H9 (cell line): ENCODE data around the gene CHCHD6. TPM values are rescaled to one million over a fixed set of nuclear protein-coding genes. Genes with fewer than 3 reads are reported as not detected.

Experiments
- DNase-seq: peaks from one replicate; pipeline ENCODE4 v3.0.0-alpha.2; 2017
- H2AFZ ChIP-seq: one replicate; pipeline ENCODE4 v1.6.1; 2013; ENCODE audit warnings: mild to moderate bottlenecking, low read length, control low read depth, moderate library complexity
- H2AK5ac ChIP-seq: 2 replicates; pipeline ENCODE4 v1.6.1; 2013; ENCODE audit warnings: low read length, control low read depth, mixed read lengths; ENCODE audit not compliant: insufficient read length
- H2BK120ac ChIP-seq: one replicate; pipeline ENCODE4 v1.6.1; 2013; ENCODE audit warnings: low read depth, mild to moderate bottlenecking, low read length, control low read depth, inconsistent platforms; ENCODE audit not compliant: poor library complexity, severe bottlenecking
- H2BK12ac ChIP-seq: 2 replicates; pipeline ENCODE4 v1.6.1; 2013; ENCODE audit warnings: low read length, control low read depth, mixed read lengths, low read depth; ENCODE audit not compliant: insufficient read length
- H2BK15ac ChIP-seq: 2 replicates; pipeline ENCODE4 v1.6.1; 2013; ENCODE audit warnings: low read depth, low read length, control low read depth
- H2BK20ac ChIP-seq: one replicate; pipeline ENCODE4 v1.6.1; 2013; ENCODE audit warnings: low read depth, mild to moderate bottlenecking, low read length, control low read depth, inconsistent platforms; ENCODE audit not compliant: poor library complexity, severe bottlenecking
- H2BK5ac ChIP-seq: 2 replicates; pipeline ENCODE4 v1.6.1; 2013; ENCODE audit warnings: low read length, control low read depth, mixed read lengths; ENCODE audit not compliant: insufficient read length
- H3K14ac ChIP-seq: 2 replicates; pipeline ENCODE4 v1.6.1; 2013; ENCODE audit warnings: low read length, control low read depth; ENCODE audit not compliant: insufficient read depth
- H3K18ac ChIP-seq: 2 replicates; pipeline ENCODE4 v1.6.1; 2013; ENCODE audit warnings: low read depth, mild to moderate bottlenecking, mixed read lengths, low read length, control low read depth; ENCODE audit not compliant: insufficient read length
- H3K23ac ChIP-seq: 2 replicates; pipeline ENCODE4 v1.6.1; 2013; ENCODE audit warnings: low read length, control low read depth, mixed read lengths, low read depth; ENCODE audit not compliant: insufficient read length
- H3K23me2 ChIP-seq: 2 replicates; pipeline ENCODE4 v1.6.1; 2013; ENCODE audit warnings: low read depth, mild to moderate bottlenecking, mixed read lengths, low read length, control low read depth; ENCODE audit not compliant: insufficient read length, poor library complexity, severe bottlenecking
- H3K27ac ChIP-seq: 2 replicates; pipeline ENCODE4 v1.5.1; 2013; ENCODE audit warnings: low read length, control low read depth, mixed read lengths, low read depth; ENCODE audit not compliant: insufficient read length
- H3K27me3 ChIP-seq: 2 replicates; pipeline ENCODE4 v1.6.1; 2013; ENCODE audit warnings: low read length, control low read depth, inconsistent platforms; ENCODE audit not compliant: insufficient read depth
- H3K4ac ChIP-seq: 2 replicates; pipeline ENCODE4 v1.6.1; 2013; ENCODE audit warnings: low read depth, mild to moderate bottlenecking, control low read depth, inconsistent platforms, low read length, moderate library complexity
- H3K4me1 ChIP-seq: 2 replicates; pipeline ENCODE4 v1.6.1; 2013; ENCODE audit warnings: low read length, control low read depth, inconsistent platforms; ENCODE audit not compliant: insufficient read depth
- H3K4me2 ChIP-seq: 2 replicates; pipeline ENCODE4 v1.6.1; 2013; ENCODE audit warnings: low read length, control low read depth, mixed read lengths; ENCODE audit not compliant: insufficient read length, insufficient read depth
- H3K56ac ChIP-seq: 2 replicates; pipeline ENCODE4 v1.6.1; 2013; ENCODE audit warnings: low read depth, mild to moderate bottlenecking, mixed read lengths, low read length, control low read depth; ENCODE audit not compliant: insufficient read length
- H3K79me1 ChIP-seq: 2 replicates; pipeline ENCODE4 v1.6.1; 2013; ENCODE audit warnings: low read depth, mild to moderate bottlenecking, moderate library complexity, low read length, control low read depth, inconsistent platforms; ENCODE audit not compliant: insufficient read depth, poor library complexity, severe bottlenecking
- H3K79me2 ChIP-seq: 2 replicates; pipeline ENCODE4 v1.6.1; 2013; ENCODE audit warnings: low read length, control low read depth, inconsistent platforms; ENCODE audit not compliant: insufficient read depth
- H3K9ac ChIP-seq: 2 replicates; pipeline ENCODE4 v1.6.1; 2013; ENCODE audit warnings: low read length, control low read depth, mixed read lengths; ENCODE audit not compliant: insufficient read length; ENCODE audit errors: extremely low read depth
- H3K9me3 ChIP-seq: one replicate; pipeline ENCODE4 v1.6.1; 2013; ENCODE audit warnings: low read depth, low read length, inconsistent platforms; ENCODE audit not compliant: control insufficient read depth
- H3T11ph ChIP-seq: one replicate; pipeline ENCODE4 v1.6.1; 2013; ENCODE audit warnings: mild to moderate bottlenecking, low read length, control low read depth, inconsistent platforms
- H4K20me1 ChIP-seq: one replicate; pipeline ENCODE4 v1.6.1; 2013; ENCODE audit not compliant: control insufficient read depth, insufficient read length, insufficient read depth
- H4K5ac ChIP-seq: 2 replicates; pipeline ENCODE4 v1.6.1; 2013; ENCODE audit warnings: low read depth, mild to moderate bottlenecking, mixed read lengths, low read length, control low read depth; ENCODE audit not compliant: insufficient read length
- H4K8ac ChIP-seq: replicated peaks from 2 replicates; pipeline ENCODE4 v1.6.1; 2013; ENCODE audit warnings: low read length, control low read depth, mixed read lengths, low read depth; ENCODE audit not compliant: insufficient read length
- H4K91ac ChIP-seq: 2 replicates; pipeline ENCODE4 v1.6.1; 2013; ENCODE audit warnings: low read depth, mild to moderate bottlenecking, moderate library complexity, mixed read lengths, low read length, control low read depth; ENCODE audit not compliant: insufficient read length
- H3K27ac Mint-ChIP-seq, 3 experiments: 2 replicates in 2 of 3; 3 replicates in 1 of 3; pipeline ENCODE4 v1.8.0; 2020 to 2021; ENCODE audit warnings: mixed read lengths in 3 of 3, mild to moderate bottlenecking in 1 of 3, moderate library complexity in 1 of 3
- H3K27me3 Mint-ChIP-seq: 2 replicates; pipeline ENCODE4 v1.8.0; 2021; ENCODE audit warnings: low read depth, mild to moderate bottlenecking, moderate library complexity, mixed read lengths
- H3K36me3 Mint-ChIP-seq, 3 experiments: 2 replicates in 2 of 3; 3 replicates in 1 of 3; pipeline ENCODE4 v1.8.0; 2020 to 2021; ENCODE audit warnings: low read depth in 3 of 3, mixed read lengths in 3 of 3; ENCODE audit not compliant: insufficient read depth in 1 of 3
- H3K4me1 Mint-ChIP-seq, 2 experiments: 2 replicates each; pipeline ENCODE4 v1.8.0; 2020; ENCODE audit warnings: mixed read lengths in 2 of 2
- H3K4me3 Mint-ChIP-seq, 2 experiments: 2 replicates in 1 of 2; 3 replicates in 1 of 2; pipeline ENCODE4 v1.8.0; 2020 to 2021; ENCODE audit warnings: mild to moderate bottlenecking in 2 of 2, mixed read lengths in 2 of 2, moderate library complexity in 1 of 2
- H3K9me3 Mint-ChIP-seq, 2 experiments: 2 replicates in 1 of 2; 3 replicates in 1 of 2; pipeline ENCODE4 v1.8.0; 2020; ENCODE audit warnings: mild to moderate bottlenecking in 2 of 2, mixed read lengths in 2 of 2, moderate library complexity in 1 of 2
- CTCF ChIP-seq: fragments of 200-600 bp; sonication (generic); conservative IDR thresholded peaks from 3 replicates; pipeline ENCODE4 v1.8.0; 2021; ENCODE audit warnings: antibody characterized with exemption, mild to moderate bottlenecking
- WGBS: extraction: QIAGEN DNeasy Blood & Tissue Kit; methylation state at CpG from one replicate; pipeline ENCODE4 v1.1.7; 2013; ENCODE audit warnings: missing lambda C conversion rate, low lambda C conversion rate, mixed read lengths; ENCODE audit not compliant: insufficient read length; ENCODE audit errors: extremely low coverage; 5-methylcytosine and 5-hydroxymethylcytosine counted together
- total RNA-seq: library from RNA; stranded (reverse); gene quantifications from 2 replicates; pipeline ENCODE4 v1.2.1, GENCODE V29; 2021

Gene CHCHD6
- total RNA-seq, 1 experiment from 2014 or later, result 34.2 TPM

GRCh38 chr3:126699011-126699410, 5.0 kb upstream of the CHCHD6 start:
- Histone ChIP-seq H4K20me1 (no peaks in the 10 kb centered on the region), H2BK5ac (no peak overlapping the region), H3K23me2 (peaks cover 6% of the 10 kb centered on the region), H4K8ac (no peak overlapping the region), H2AK5ac (no peak overlapping the region), H3T11ph (no peak overlapping the region), H3K27me3 (no peaks in the 10 kb centered on the region), H3K56ac (no peak overlapping the region), H2BK12ac (no peak overlapping the region), H2BK120ac (no peak overlapping the region), H4K5ac (no peak overlapping the region), H3K27ac (no peak overlapping the region), H3K23ac (no peak overlapping the region), H3K4me2 (no peak overlapping the region), H3K4ac (no peak overlapping the region), H3K9ac (no peak overlapping the region), H2AFZ (no peak overlapping the region), H2BK20ac (no peak overlapping the region), H3K79me1 (no peaks in the 10 kb centered on the region), H3K9me3 (no peaks in the 10 kb centered on the region), H3K18ac (no peak overlapping the region), H3K79me2 (no peaks in the 10 kb centered on the region), H2BK15ac (no peak overlapping the region), H4K91ac (no peak overlapping the region), H3K4me1 (no peaks in the 10 kb centered on the region; the same call in 1 of the 2 replicates), H3K14ac (no peak overlapping the region)
- H3K9me3 Mint-ChIP-seq, result peaks cover 3 to 4% of the 10 kb centered on the region in 2 experiments; a peak in 3 of 5 replicates
- WGBS, result no CpG with 5 or more reads among the region's 7 CpGs
- H3K27me3 Mint-ChIP-seq, result peaks cover 19% of the 10 kb centered on the region
- DNase-seq, result no peak
- TF ChIP-seq CTCF, result no peak
- H3K27ac Mint-ChIP-seq, result no peak overlapping the region
- no peak overlapping the region; a peak in 1 of 5 replicates for H3K4me3 Mint-ChIP-seq
- peaks cover 15 to 21% of the 10 kb centered on the region in 2 experiments for H3K4me1 Mint-ChIP-seq
- H3K36me3 Mint-ChIP-seq, result no peaks in the 10 kb centered on the region; a peak in 1 of 7 replicates
